SK-N-MC (cell line): ENCODE results near the gene ULK3.

ENCODE experiments used
- EZH2 ChIP-seq: fragments of 200-600 bp; sonication (generic); IDR thresholded peaks from one replicate; pipeline ENCODE4 v1.6.1; 2017; ENCODE audit warnings: antibody characterized with exemption
- POLR2AphosphoS5 ChIP-seq: IDR thresholded peaks from 2 replicates; pipeline ENCODE4 v1.6.1; 2012; ENCODE audit warnings: mild to moderate bottlenecking, low read depth, low read length, borderline replicate concordance

DNA sequence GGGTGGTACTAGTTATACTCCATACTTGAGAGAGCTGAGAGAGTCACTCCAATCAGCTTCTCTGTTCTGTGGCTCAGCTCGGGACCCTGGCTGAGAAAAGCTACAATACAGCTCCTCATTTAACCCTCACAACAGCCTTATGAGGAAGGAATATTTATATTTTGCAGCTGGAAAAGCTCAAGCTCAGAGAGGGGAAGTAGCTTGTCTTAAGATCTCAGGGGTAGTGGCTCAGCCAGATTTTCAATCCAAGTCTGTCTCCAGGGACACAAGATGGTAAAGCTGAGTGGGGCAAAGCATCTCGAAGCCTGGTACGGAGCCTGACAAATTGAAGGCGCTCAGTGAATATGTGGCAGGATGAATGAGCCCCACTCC is 15.4 kb upstream of the ULK3 start:
- no peak for TF ChIP-seq EZH2
- no peak for TF ChIP-seq POLR2AphosphoS5
